ENCODE results near the gene BCKDHB.
"Not testable (repeated sequence)": the region's sequence is repeated elsewhere in the genome, so short reads cannot be mapped to it uniquely, and the experiment has no call there.

Gene BCKDHB

DNA sequence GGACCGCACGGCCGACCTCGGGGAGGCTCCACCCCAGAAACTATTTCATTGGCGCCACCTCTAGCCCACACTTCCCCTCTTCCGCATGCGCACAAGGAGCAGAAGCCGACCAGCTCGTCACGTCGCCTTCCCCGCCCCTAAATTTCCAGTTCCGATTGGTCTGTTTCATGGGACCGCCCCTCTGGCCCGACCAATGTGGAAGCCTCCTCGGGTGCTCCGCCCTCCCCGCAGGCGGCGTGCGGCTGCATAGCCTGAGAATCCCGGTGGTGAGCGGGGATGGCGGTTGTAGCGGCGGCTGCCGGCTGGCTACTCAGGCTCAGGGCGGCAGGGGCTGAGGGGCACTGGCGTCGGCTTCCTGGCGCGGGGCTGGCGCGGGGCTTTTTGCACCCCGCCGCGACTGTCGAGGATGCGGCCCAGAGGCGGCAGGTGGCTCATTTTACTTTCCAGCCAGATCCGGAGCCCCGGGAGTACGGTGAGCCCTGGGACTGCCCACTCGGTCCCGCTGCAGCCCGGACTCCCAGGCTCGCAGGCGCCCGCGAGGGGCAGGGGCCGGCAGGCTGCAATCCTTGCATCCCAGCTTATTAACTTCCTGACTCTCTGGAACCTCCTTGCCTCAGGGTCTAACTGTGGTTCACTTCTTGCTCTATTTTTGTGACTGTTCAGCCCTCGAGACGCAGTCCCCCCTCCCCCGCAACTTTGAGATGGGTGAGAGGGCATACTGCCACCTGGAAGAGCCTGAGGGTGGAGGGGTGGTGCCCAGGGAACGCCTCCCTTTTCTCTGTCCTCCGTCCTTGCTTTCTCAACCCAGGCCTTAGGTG is at the start of gene BCKDHB:
TSS of gene BCKDHB (plus strand) at position 254 of the 818 bp plus-strand sequence. CDS start at position 277, 23 bp downstream.
- in situ Hi-C loops (cut with MboI; ENCODE audit: low pct_unique_long_range_greater_than_20kb, low sequenced_read_pairs, unreplicated experiment) = no loop called here
- peak; percentile 96 for DNase-seq (ENCODE audit: low spot score)
- TF ChIP-seq, protein P1, sequence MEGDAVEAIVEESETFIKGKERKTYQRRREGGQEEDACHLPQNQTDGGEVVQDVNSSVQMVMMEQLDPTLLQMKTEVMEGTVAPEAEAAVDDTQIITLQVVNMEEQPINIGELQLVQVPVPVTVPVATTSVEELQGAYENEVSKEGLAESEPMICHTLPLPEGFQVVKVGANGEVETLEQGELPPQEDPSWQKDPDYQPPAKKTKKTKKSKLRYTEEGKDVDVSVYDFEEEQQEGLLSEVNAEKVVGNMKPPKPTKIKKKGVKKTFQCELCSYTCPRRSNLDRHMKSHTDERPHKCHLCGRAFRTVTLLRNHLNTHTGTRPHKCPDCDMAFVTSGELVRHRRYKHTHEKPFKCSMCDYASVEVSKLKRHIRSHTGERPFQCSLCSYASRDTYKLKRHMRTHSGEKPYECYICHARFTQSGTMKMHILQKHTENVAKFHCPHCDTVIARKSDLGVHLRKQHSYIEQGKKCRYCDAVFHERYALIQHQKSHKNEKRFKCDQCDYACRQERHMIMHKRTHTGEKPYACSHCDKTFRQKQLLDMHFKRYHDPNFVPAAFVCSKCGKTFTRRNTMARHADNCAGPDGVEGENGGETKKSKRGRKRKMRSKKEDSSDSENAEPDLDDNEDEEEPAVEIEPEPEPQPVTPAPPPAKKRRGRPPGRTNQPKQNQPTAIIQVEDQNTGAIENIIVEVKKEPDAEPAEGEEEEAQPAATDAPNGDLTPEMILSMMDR (IDR thresholded peaks at IDR 0.05; ENCODE audit: extremely low read depth, insufficient read depth, missing control alignments) = no peak

- DNase-seq (ENCODE audit: low spot score) = no peak
- in situ Hi-C loops (cut with MboI; ENCODE audit: low pct_unique_long_range_greater_than_20kb, low sequenced_read_pairs, unreplicated experiment) = no loop called here
Measured at GRCh38 chr6:80060774-80061173, 45.7 kb upstream of the BCKDHB start.

GRCh38 chr6:80068146-80068545 is 38.3 kb upstream of the BCKDHB start:
- in situ Hi-C loops (cut with MboI; ENCODE audit: low pct_unique_long_range_greater_than_20kb, low sequenced_read_pairs, unreplicated experiment); DNase-seq (ENCODE audit: low spot score): not testable (repeated sequence)

More at GRCh38 chr6:80060774-80061173, 45.7 kb upstream of the BCKDHB start:
- TF ChIP-seq, protein P1 (IDR thresholded peaks at IDR 0.05; ENCODE audit: extremely low read depth, insufficient read depth, missing control alignments) = no peak

DNA sequence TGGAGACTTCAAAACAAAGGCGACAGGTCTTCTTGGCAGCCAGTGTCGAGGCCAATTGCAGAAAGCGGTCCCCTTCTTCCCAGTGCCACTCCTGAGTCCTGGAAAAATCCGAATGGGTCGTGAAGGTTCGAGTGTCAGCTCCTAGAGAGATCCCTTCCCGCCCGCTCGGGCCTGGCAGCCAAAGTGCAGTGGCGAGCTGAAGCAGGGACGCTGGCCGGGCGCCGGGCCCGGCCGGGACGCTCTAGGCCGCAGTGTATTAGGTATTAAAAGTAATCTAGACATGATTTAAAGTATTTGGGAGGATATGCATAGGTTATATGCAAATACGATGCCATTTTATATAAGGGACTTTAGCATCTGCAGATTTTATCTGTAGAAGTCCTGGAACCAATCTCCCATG is 36.0 kb upstream of the BCKDHB start:
- DNase-seq (ENCODE audit: low spot score); in situ Hi-C loops (cut with MboI; ENCODE audit: low pct_unique_long_range_greater_than_20kb, low sequenced_read_pairs, unreplicated experiment): not testable (repeated sequence)

DNA sequence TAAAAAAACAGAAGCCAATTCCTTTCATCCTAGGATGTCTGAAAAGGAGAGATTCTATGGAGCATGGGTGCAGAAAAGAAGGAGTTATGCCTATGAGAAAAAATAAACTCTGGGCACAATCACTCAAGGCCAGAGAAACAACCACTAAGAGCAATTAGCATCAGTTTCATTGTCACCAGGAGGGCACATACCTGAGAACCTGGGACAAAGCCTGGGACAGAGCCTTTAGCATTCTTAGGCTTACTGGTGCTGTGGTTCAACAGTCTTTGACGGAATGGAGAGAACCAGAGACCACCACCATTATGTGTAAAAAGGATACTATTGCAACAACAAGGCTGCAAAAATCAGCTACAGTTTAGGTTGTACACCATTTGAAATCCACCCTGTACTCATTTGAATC is 29.4 kb upstream of the BCKDHB start:
- TF ChIP-seq, protein P1 (IDR thresholded peaks at IDR 0.05; ENCODE audit: extremely low read depth, insufficient read depth, missing control alignments) = no peak
- DNase-seq (ENCODE audit: low spot score) = no peak
- in situ Hi-C loops (cut with MboI; ENCODE audit: low pct_unique_long_range_greater_than_20kb, low sequenced_read_pairs, unreplicated experiment) = no loop called here

- TF ChIP-seq, protein P1 (IDR thresholded peaks at IDR 0.05; ENCODE audit: extremely low read depth, insufficient read depth, missing control alignments) = no peak
- no peak for DNase-seq (ENCODE audit: low spot score)
- in situ Hi-C loops (cut with MboI; ENCODE audit: low pct_unique_long_range_greater_than_20kb, low sequenced_read_pairs, unreplicated experiment) = no loop called here
Measured at GRCh38 chr6:80088637-80089036, 17.8 kb upstream of the BCKDHB start.

- DNase-seq (ENCODE audit: low spot score) = no peak
- TF ChIP-seq, protein P1 (IDR thresholded peaks at IDR 0.05; ENCODE audit: extremely low read depth, insufficient read depth, missing control alignments) = no peak
- in situ Hi-C loops (cut with MboI; ENCODE audit: low pct_unique_long_range_greater_than_20kb, low sequenced_read_pairs, unreplicated experiment) = no loop called here
Measured at GRCh38 chr6:80091506-80091905, 15.0 kb upstream of the BCKDHB start.

All from GM13977 (cell line).